CD4-positive, CD25-positive, alpha-beta regulatory T cell (primary cell): ENCODE measurements around the gene BABAM2. TPM values are rescaled to one million over a fixed set of nuclear protein-coding genes. Genes with fewer than 3 reads are reported as not detected.

Experiments used
- ATAC-seq, 2 donors: fragments of 150-1000 bp; cut with Tn5 transposase; one replicate each; pipeline ENCODE4 v1.10.0; 2021; ENCODE audit warnings: low read depth in 2 of 2, moderate number of reproducible peaks in 2 of 2, moderate library complexity in 1 of 2
- DNase-seq, 3 donors: peaks; one replicate each; pipeline versions ENCODE4 v3.0.0 to v3.0.0-alpha.2; 2012 to 2022; ENCODE audit warnings: mixed read lengths in 1 of 3
- H3K27ac ChIP-seq: one replicate; pipeline ENCODE4 v1.7.0; 2013; ENCODE audit warnings: mild to moderate bottlenecking, low read length; ENCODE audit not compliant: insufficient read depth, poor library complexity, severe bottlenecking
- H3K27me3 ChIP-seq: one replicate; pipeline ENCODE4 v1.7.0; 2013; ENCODE audit warnings: low read length; ENCODE audit not compliant: control insufficient read depth, insufficient read depth
- H3K36me3 ChIP-seq: one replicate; pipeline ENCODE4 v1.7.0; 2013; ENCODE audit warnings: mild to moderate bottlenecking, low read length, moderate library complexity; ENCODE audit not compliant: control insufficient read depth, insufficient read depth
- H3K4me1 ChIP-seq: 2 replicates; pipeline ENCODE4 v1.7.0; 2013; ENCODE audit warnings: mild to moderate bottlenecking, low read length; ENCODE audit not compliant: insufficient read depth, control insufficient read depth, poor library complexity, severe bottlenecking
- H3K4me3 ChIP-seq: one replicate; pipeline ENCODE4 v1.7.0; 2013; ENCODE audit warnings: low read depth, mild to moderate bottlenecking, low read length, moderate library complexity
- H3K9me3 ChIP-seq, 2 experiments: 1 replicate in 1 of 2; 2 replicates in 1 of 2; pipeline ENCODE4 v1.7.0; 2013; ENCODE audit warnings: low read length in 2 of 2, mild to moderate bottlenecking in 1 of 2, moderate library complexity in 1 of 2; ENCODE audit not compliant: control insufficient read depth in 2 of 2
- H3K27ac Mint-ChIP-seq, 3 donors: one replicate each; pipeline ENCODE4 v1.8.0; 2020 to 2022; ENCODE audit warnings: mild to moderate bottlenecking in 3 of 3, mixed read lengths in 3 of 3, moderate library complexity in 2 of 3
- H3K27me3 Mint-ChIP-seq: one replicate; pipeline ENCODE4 v1.8.0; 2022; ENCODE audit warnings: mild to moderate bottlenecking, mixed read lengths
- H3K36me3 Mint-ChIP-seq: one replicate; pipeline ENCODE4 v1.8.0; 2020; ENCODE audit warnings: mixed read lengths
- H3K4me1 Mint-ChIP-seq, 4 donors: one replicate each; pipeline ENCODE4 v1.8.0; 2020 to 2022; ENCODE audit warnings: mixed read lengths in 4 of 4, mild to moderate bottlenecking in 1 of 4
- H3K4me3 Mint-ChIP-seq, 4 donors: one replicate each; pipeline ENCODE4 v1.8.0; 2020 to 2022; ENCODE audit warnings: mild to moderate bottlenecking in 4 of 4, mixed read lengths in 4 of 4, moderate library complexity in 3 of 4
- H3K9me3 Mint-ChIP-seq, 7 donors: one replicate each; pipeline ENCODE4 v1.8.0; 2020 to 2022; ENCODE audit warnings: mixed read lengths in 7 of 7, mild to moderate bottlenecking in 3 of 7, moderate library complexity in 2 of 7
- polyA plus RNA-seq, 4 donors: library from polyadenylated mRNA; unstranded; fragments of 300-500 nt; fragmentation: Illumina TruSeq; gene quantifications; one replicate each; pipeline ENCODE4 v1.2.3, GENCODE V29; 2021
- total RNA-seq: library from RNA; stranded (reverse); gene quantifications from one replicate; pipeline ENCODE4 v1.2.3, GENCODE V29; 2022

The BABAM2 gene
- total and polyA plus RNA-seq, 5 donors from 2014 or later, result 42.9 to 70.0 (median 58.5) TPM

DNA sequence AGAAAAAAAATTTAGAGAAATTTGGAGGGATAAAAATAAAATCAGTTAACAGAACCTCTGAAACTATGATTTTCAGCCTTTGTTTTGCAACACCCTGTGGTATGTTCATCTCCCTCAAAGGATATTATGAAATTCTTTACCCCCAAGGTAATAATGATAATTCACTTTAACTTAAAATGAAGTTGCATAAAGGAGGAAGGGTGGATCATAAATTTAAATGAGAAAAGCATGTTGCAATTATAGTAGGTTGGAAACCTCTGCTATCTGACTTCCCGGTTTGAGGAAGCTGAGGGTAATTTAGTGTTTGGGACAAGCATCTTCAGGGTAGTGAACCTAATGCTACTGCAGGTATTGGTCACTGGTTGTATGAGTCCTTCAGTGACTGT is 102.9 kb downstream of the BABAM2 start:
- Mint-ChIP-seq H3K36me3 (peaks cover 44% of the 10 kb centered on the region), H3K9me3 (peaks cover 0 to 7% (median 2%) of the 10 kb centered on the region in 7 donors), H3K27ac (no peak overlapping the region), H3K4me1 (peaks cover 13 to 38% (median 27%) of the 10 kb centered on the region in 4 donors), H3K4me3 (no peak overlapping the region), H3K27me3 (no peaks in the 10 kb centered on the region)
- no peak overlapping the region for H3K4me3 ChIP-seq
- H3K36me3 ChIP-seq, result peaks cover 7% of the 10 kb centered on the region
- ATAC-seq, result no peak
- DNase-seq, result no peak
- no peak overlapping the region for H3K27ac ChIP-seq
- H3K9me3 ChIP-seq, result no peaks in the 10 kb centered on the region
- H3K27me3 ChIP-seq, result no peaks in the 10 kb centered on the region
- peaks cover 19% of the 10 kb centered on the region for H3K4me1 ChIP-seq

DNA sequence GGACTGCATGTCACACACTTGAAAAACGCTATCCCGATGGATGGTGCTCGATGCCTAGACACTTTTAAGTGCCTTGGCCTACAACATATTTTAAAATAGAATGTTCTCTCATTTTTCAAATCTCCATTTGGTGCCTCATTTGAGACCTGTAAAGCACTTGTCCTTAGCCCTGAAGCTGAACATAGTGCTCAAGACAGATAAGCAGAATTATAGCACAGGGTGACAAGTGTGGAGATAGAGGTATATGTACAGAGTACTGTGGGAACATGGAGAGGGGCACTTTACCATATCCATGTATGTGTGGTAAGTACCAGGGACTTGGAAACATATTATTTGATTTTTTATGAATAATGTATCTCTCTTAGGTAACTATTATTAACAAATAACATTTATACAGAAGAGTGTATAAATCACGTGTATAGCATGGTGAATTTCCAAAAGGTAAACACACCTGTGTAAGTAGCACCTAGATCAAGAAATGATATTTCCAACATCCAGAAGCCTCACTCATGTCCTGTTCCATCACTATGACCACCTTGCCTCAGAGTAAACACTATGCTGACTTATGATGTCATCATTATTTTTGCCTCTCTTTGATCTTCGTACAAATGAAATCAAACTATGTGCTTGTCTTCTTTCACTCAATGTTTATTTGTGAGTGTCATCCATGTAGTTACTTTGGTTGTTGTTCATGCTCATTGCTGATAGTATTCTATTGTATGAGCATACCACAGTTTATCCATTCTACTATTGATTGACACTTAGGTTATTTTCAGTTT is 103.6 kb downstream of the BABAM2 start:
- no peak for ATAC-seq
- peaks cover 42% of the 10 kb centered on the region for H3K36me3 Mint-ChIP-seq

DNA sequence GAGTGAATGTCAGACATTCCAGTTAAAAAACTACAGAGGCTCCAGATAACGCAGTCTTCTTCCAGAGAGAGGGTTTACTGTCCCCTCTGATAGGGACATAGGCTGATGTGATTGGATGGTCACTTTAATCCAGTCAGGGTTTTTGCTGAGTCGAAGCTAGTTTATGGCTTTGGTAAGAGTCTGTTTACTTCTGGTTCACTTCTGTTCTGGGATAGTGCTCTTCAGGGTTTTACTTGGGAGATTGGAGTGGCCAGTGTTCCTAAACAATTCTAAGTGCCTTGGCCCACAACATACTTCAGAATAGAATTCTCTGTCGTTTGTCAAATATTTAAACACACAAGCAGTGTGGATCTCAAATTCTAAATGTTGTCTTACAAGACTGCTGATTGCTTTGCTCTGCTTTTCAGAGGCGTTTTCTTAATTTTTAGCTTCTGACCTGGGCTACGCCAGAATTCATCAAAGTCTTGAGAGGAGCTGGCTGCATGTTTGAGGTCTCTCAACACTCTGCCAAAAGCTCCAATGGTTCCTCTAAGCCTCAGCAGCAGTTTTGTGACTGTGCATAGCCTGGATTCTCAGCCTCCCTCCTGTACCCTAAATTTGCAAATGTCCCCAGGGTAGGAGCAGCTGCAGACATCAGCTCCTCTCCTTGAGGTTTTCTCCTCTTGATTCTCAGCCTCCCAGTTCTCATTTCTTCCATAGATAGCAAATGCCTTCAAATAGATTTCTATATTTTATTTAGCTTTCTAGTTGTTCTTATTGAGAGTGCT is 105.8 kb downstream of the BABAM2 start:
- H3K36me3 Mint-ChIP-seq, result peaks cover 33% of the 10 kb centered on the region
- H3K4me1 Mint-ChIP-seq, result peaks cover 8 to 24% (median 16%) of the 10 kb centered on the region in 4 donors
- Histone ChIP-seq H3K9me3 (no peaks in the 10 kb centered on the region), H3K27me3 (no peaks in the 10 kb centered on the region), H3K4me3 (no peak overlapping the region), H3K27ac (no peak overlapping the region), H3K4me1 (no peaks in the 10 kb centered on the region), H3K36me3 (peaks cover 7% of the 10 kb centered on the region)
- ATAC-seq (no peak), DNase-seq (no peak)
- no peak overlapping the region for H3K27ac Mint-ChIP-seq
- no peaks in the 10 kb centered on the region for H3K27me3 Mint-ChIP-seq
- no peak overlapping the region for H3K4me3 Mint-ChIP-seq
- peaks cover 0 to 8% (median 2%) of the 10 kb centered on the region in 7 donors for H3K9me3 Mint-ChIP-seq

More for the DNA sequence above, 103.6 kb downstream of the BABAM2 start:
- H3K27ac ChIP-seq, result no peak overlapping the region
- no peaks in the 10 kb centered on the region for H3K9me3 ChIP-seq
- Mint-ChIP-seq H3K27ac (no peak overlapping the region), H3K9me3 (peaks cover 0 to 7% (median 2%) of the 10 kb centered on the region in 7 donors), H3K27me3 (no peaks in the 10 kb centered on the region), H3K4me3 (no peak overlapping the region), H3K4me1 (peaks cover 10 to 38% (median 25%) of the 10 kb centered on the region in 4 donors)
- H3K4me1 ChIP-seq, result peaks cover 11% of the 10 kb centered on the region
- no peak for DNase-seq
- no peaks in the 10 kb centered on the region for H3K27me3 ChIP-seq
- H3K4me3 ChIP-seq, result no peak overlapping the region
- H3K36me3 ChIP-seq, result peaks cover 7% of the 10 kb centered on the region

DNA sequence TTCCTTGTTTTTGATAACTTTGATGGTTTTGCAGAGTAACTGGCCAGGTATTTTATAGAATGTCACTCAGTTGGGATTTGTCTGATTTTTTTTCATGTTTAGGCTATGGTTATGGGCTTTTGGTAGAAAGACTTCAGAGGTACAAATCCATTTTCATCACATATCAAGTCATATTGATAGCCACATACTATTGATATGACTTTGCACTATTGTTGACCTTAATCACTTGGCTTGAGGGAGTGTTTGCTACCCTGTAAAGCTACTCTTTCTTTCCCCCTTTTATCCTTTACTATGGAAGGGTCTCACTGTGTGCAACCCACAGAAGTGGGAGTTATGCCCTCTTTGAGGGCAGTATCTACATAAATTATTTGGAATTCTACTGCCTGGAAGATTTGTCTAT is 109.8 kb downstream of the BABAM2 start:
- DNase-seq (no peak), ATAC-seq (no peak)
- no peaks in the 10 kb centered on the region for H3K27me3 Mint-ChIP-seq
- no peaks in the 10 kb centered on the region for H3K9me3 ChIP-seq
- H3K36me3 Mint-ChIP-seq, result peaks cover 11% of the 10 kb centered on the region
- no peak overlapping the region for H3K27ac ChIP-seq
- H3K27ac Mint-ChIP-seq, result no peak overlapping the region
- H3K27me3 ChIP-seq, result no peaks in the 10 kb centered on the region
- H3K4me3 ChIP-seq, result no peak overlapping the region
- H3K4me1 ChIP-seq, result peaks cover 4% of the 10 kb centered on the region
- H3K4me1 Mint-ChIP-seq, result peaks cover 12 to 35% (median 31%) of the 10 kb centered on the region in 4 donors
- peaks cover 0 to 5% (median 0%) of the 10 kb centered on the region in 7 donors for H3K9me3 Mint-ChIP-seq
- H3K4me3 Mint-ChIP-seq, result no peak overlapping the region
- H3K36me3 ChIP-seq, result peaks cover 6% of the 10 kb centered on the region

DNA sequence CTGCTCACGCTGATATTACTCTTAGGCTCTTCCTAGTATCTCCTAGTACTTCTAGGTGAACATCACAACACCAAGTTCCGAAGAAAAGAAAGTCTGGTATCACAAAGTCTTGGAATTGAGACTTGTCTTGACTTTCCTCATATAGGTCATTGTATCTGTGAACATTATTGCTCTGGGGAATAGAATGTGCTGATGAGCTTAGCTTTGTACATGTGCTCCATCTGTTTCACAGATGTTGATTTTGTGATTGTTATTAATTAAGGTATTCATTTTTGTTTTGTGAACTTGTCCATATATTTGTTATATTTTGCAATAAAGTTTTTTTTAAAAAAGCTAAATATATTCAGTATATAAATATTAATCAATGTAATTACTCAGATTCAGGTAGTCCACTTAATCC is 111.7 kb downstream of the BABAM2 start:
- H3K27me3 ChIP-seq, result no peaks in the 10 kb centered on the region
- H3K4me3 ChIP-seq, result no peak overlapping the region
- H3K36me3 Mint-ChIP-seq, result peaks cover 3% of the 10 kb centered on the region
- peaks cover 12 to 35% (median 29%) of the 10 kb centered on the region in 4 donors for H3K4me1 Mint-ChIP-seq
- DNase-seq, result no peak
- peaks cover 4% of the 10 kb centered on the region for H3K4me1 ChIP-seq
- H3K9me3 ChIP-seq, result no peaks in the 10 kb centered on the region
- no peak overlapping the region for H3K4me3 Mint-ChIP-seq
- H3K27ac ChIP-seq, result no peak overlapping the region
- peaks cover 0 to 5% (median 0%) of the 10 kb centered on the region in 7 donors for H3K9me3 Mint-ChIP-seq
- H3K36me3 ChIP-seq, result no peaks in the 10 kb centered on the region
- no peak for ATAC-seq
- H3K27me3 Mint-ChIP-seq, result no peaks in the 10 kb centered on the region
- no peak overlapping the region for H3K27ac Mint-ChIP-seq

DNA sequence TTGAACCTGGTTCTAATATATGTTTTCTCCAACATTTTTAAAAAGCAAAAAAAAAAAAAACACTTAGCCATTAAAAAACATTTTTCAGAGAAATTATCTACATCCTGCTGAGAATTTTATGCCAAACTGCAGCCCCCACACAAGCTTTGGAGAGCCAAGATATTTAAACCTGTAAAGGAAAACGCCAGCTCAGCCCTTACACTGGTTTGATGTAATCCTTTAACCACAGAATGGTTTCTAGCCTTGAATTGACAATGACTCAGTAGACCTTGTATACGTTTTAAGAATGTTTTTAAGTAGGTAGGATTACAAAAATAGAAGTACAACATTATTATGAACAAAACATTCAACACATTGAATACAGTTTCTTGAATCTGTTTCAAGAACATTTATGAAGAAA is 113.6 kb downstream of the BABAM2 start:
- peak; percentile 68 to 77 for ATAC-seq
- H3K4me3 ChIP-seq, result no peak overlapping the region
- H3K9me3 Mint-ChIP-seq, result peaks cover 0 to 5% (median 0%) of the 10 kb centered on the region in 7 donors
- H3K4me1 ChIP-seq, result peaks cover 4% of the 10 kb centered on the region
- no peak overlapping the region for H3K4me3 Mint-ChIP-seq
- DNase-seq, result peak in 1 of 3 donors; percentile 71
- H3K27ac Mint-ChIP-seq, result peak overlapping the region in 2 of 3 donors; percentile 3 to 77
- peaks cover 12 to 31% (median 23%) of the 10 kb centered on the region in 4 donors for H3K4me1 Mint-ChIP-seq
- H3K36me3 Mint-ChIP-seq, result peaks cover 15% of the 10 kb centered on the region
- H3K9me3 ChIP-seq, result no peaks in the 10 kb centered on the region
- H3K27me3 ChIP-seq, result no peaks in the 10 kb centered on the region
- H3K27ac ChIP-seq, result no peak overlapping the region
- no peaks in the 10 kb centered on the region for H3K36me3 ChIP-seq
- no peaks in the 10 kb centered on the region for H3K27me3 Mint-ChIP-seq

DNA sequence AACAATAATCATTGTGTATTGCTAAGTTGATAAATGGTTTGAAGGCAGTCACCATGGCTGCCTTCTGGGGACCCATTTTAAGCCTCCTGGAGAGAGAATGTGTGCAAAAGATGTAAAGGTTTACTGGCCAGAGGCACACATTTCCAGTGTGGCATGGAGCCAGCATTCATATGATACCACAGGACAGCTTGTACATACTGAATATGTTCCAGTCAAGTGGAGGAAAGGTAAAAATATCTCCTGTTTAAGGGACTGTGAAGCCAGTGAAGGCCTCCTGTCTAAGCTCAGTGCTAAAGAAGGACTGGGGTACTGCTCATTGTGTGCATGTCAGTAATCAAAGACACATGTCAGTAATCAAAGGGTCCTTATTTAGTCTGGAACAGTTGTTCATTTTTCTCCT is 119.2 kb downstream of the BABAM2 start:
- Histone ChIP-seq H3K27me3 (no peaks in the 10 kb centered on the region), H3K36me3 (no peaks in the 10 kb centered on the region), H3K4me1 (no peaks in the 10 kb centered on the region), H3K27ac (no peak overlapping the region), H3K9me3 (no peaks in the 10 kb centered on the region), H3K4me3 (no peak overlapping the region)
- Mint-ChIP-seq H3K4me3 (no peak overlapping the region), H3K9me3 (no peaks in the 10 kb centered on the region), H3K36me3 (peaks cover 12% of the 10 kb centered on the region), H3K27ac (no peak overlapping the region), H3K27me3 (no peaks in the 10 kb centered on the region), H3K4me1 (peaks cover 0 to 12% (median 5%) of the 10 kb centered on the region in 4 donors)
- no peak for DNase-seq
- ATAC-seq, result no peak
